22Rv1 (cell line): ENCODE results near the gene SYT13.
"Not testable (repeated sequence)": the region's sequence is repeated elsewhere in the genome, so short reads cannot be mapped to it uniquely, and the experiment has no call there.

ENCODE experiments used
- CTCF ChIP-seq: fragments of 450-650 bp; IDR thresholded peaks from 2 replicates; pipeline ENCODE4 v1.5.1; 2017; ENCODE audit warnings: mild to moderate bottlenecking
- ZFX ChIP-seq: fragments of 450-650 bp; IDR thresholded peaks from 2 replicates; pipeline ENCODE4 v1.6.1; 2017; ENCODE audit warnings: antibody characterized with exemption, borderline replicate concordance

- not testable (repeated sequence) for TF ChIP-seq CTCF, ZFX
Observed at GRCh38 chr11:45249372-45249771, 36.8 kb downstream of the SYT13 start.
